Gastroesophageal sphincter (tissue), 3 donors: Measurements from ENCODE around the gene CASQ1.

Experiments
- EP300 ChIP-seq: sonication (generic); formaldehyde crosslinking; IDR thresholded peaks from one replicate; pipeline ENCODE4 v1.6.1; 2017; ENCODE audit warnings: antibody characterized with exemption, mild to moderate bottlenecking
- POLR2A ChIP-seq, 2 donors: fragments of 450-650 bp; IDR thresholded peaks; one replicate each; pipeline ENCODE4 v1.6.1; 2017; ENCODE audit warnings: antibody characterized with exemption in 2 of 2, mild to moderate bottlenecking in 2 of 2, moderate library complexity in 1 of 2
- POLR2AphosphoS5 ChIP-seq: sonication (generic); formaldehyde crosslinking; IDR thresholded peaks from one replicate; pipeline ENCODE4 v1.6.1; 2017; ENCODE audit warnings: antibody characterized with exemption
- TF ChIP-seq, protein P1 (sequence below), 4 experiments: fragments of 200-600 bp in 2 of 4; fragments of 450-650 bp in 2 of 4; sonication (generic) in 1 of 4; IDR thresholded peaks; one replicate each; pipeline ENCODE4 v1.5.1; 2017 to 2019; ENCODE audit warnings: antibody characterized with exemption in 4 of 4, mild to moderate bottlenecking in 2 of 4, moderate library complexity in 2 of 4

DNA sequence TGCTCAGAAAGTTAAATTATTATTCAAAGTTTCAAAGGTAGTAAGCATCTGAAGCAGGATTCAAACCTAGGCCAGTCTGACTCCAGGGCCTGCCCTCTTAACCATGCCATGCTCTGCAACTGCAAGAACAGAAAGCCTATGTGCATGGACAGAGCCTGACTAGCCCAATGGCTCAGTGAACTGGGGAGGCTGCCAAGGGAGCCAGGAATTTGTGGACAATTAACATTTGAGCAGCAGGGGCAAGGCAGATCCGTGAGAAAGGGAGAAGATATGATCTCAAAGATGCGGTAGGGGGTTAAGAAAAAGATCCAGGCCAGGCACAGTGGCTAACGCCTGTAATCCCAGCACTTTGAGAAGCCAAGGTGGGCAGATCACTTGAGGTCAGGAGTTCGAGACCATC, 45.5 kb upstream of the CASQ1 start:
- TF ChIP-seq, protein P1, sequence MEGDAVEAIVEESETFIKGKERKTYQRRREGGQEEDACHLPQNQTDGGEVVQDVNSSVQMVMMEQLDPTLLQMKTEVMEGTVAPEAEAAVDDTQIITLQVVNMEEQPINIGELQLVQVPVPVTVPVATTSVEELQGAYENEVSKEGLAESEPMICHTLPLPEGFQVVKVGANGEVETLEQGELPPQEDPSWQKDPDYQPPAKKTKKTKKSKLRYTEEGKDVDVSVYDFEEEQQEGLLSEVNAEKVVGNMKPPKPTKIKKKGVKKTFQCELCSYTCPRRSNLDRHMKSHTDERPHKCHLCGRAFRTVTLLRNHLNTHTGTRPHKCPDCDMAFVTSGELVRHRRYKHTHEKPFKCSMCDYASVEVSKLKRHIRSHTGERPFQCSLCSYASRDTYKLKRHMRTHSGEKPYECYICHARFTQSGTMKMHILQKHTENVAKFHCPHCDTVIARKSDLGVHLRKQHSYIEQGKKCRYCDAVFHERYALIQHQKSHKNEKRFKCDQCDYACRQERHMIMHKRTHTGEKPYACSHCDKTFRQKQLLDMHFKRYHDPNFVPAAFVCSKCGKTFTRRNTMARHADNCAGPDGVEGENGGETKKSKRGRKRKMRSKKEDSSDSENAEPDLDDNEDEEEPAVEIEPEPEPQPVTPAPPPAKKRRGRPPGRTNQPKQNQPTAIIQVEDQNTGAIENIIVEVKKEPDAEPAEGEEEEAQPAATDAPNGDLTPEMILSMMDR (IDR thresholded peaks at IDR 0.05): no peak
- TF ChIP-seq POLR2A (IDR thresholded peaks at IDR 0.05) (no peak), POLR2AphosphoS5 (no peak), EP300 (no peak)
